Astrocyte of the spinal cord (primary cell): ENCODE measurements around the gene PAX1.
A peak's percentile ranks its signal among the peaks of the same experiment; 100 is the strongest.

Source experiments
- DNase-seq: peaks from one replicate; pipeline ENCODE4 v3.0.0; 2011; ENCODE audit warnings: low read depth, low spot score
- H3K4me3 ChIP-seq: 2 replicates; pipeline ENCODE4 v1.5.1; 2011; ENCODE audit warnings: low read depth, mild to moderate bottlenecking, low read length, moderate library complexity
- CTCF ChIP-seq: IDR thresholded peaks from 2 replicates; pipeline ENCODE4 v1.5.1; 2012; ENCODE audit warnings: low read depth, mild to moderate bottlenecking, low read length, inconsistent platforms
- in situ Hi-C: cut with HindIII; loops from 2 replicates; pipeline ENCODE4 v1.10.0; 2017; ENCODE audit warnings: low sequenced_read_pairs

The PAX1 gene

GRCh38 chr20:21712443-21713059 lies 7.1 kb downstream of the PAX1 start:
- in situ Hi-C loops, result no loop called here
- H3K4me3 ChIP-seq, result no peak overlapping the region
- TF ChIP-seq CTCF, result no peak
- no peak for DNase-seq

GRCh38 chr20:21713470-21713869 lies 8.0 kb downstream of the PAX1 start:
- H3K4me3 ChIP-seq, result no peak overlapping the region
- in situ Hi-C loops, result no loop called here
- no peak for TF ChIP-seq CTCF
- no peak for DNase-seq

- no peak for TF ChIP-seq CTCF
- in situ Hi-C loops, result no loop called here
- H3K4me3 ChIP-seq, result no peak overlapping the region
- no peak for DNase-seq
Observed at GRCh38 chr20:21713901-21714296, 8.4 kb downstream of the PAX1 start.

- in situ Hi-C loops, result no loop called here
- TF ChIP-seq CTCF, result no peak
- H3K4me3 ChIP-seq, result no peak overlapping the region
- no peak for DNase-seq
Observed at GRCh38 chr20:21714297-21715192, 9.1 kb downstream of the PAX1 start.

GRCh38 chr20:21715193-21715881 lies 9.9 kb downstream of the PAX1 start:
- no peak for TF ChIP-seq CTCF
- no peak for DNase-seq
- in situ Hi-C loops, result no loop called here
- H3K4me3 ChIP-seq, result no peak overlapping the region

GRCh38 chr20:21719592-21720214 lies 14.2 kb downstream of the PAX1 start:
- in situ Hi-C loops, result no loop called here
- peak; percentile 67 for TF ChIP-seq CTCF
- no peak overlapping the region for H3K4me3 ChIP-seq
- DNase-seq, result peak; percentile 67
